Stimulated activated CD4-positive, alpha-beta T cell treated with anti-CD3 and anti-CD28 coated beads, Interleukin-4, amount 100 ng/mL, for 48 hours (primary cell): ENCODE results near the gene SLC35D1.

Source experiments
- DNase-seq, 2 donors: peaks; one replicate each; pipeline ENCODE4 v3.0.0-alpha.2; 2020; ENCODE audit warnings: low read depth in 2 of 2

Gene SLC35D1

GRCh38 chr1:67044631-67045270 lies 9.2 kb downstream of the SLC35D1 start:
- DNase-seq, result no peak

GRCh38 chr1:67043366-67043765 lies 10.6 kb downstream of the SLC35D1 start:
- DNase-seq, result no peak

GRCh38 chr1:67041841-67042503 lies 12.0 kb downstream of the SLC35D1 start:
- DNase-seq, result no peak

- DNase-seq, result no peak
These were observed 13.5 kb downstream of the SLC35D1 start for GRCh38 chr1:67040405-67040804.

GRCh38 chr1:67031859-67032247 lies 22.1 kb downstream of the SLC35D1 start:
- no peak for DNase-seq

- no peak for DNase-seq
These were observed 22.7 kb downstream of the SLC35D1 start for GRCh38 chr1:67031121-67031858.

- no peak for DNase-seq
These were observed 24.5 kb downstream of the SLC35D1 start for GRCh38 chr1:67029472-67029871.

GRCh38 chr1:67020765-67021164 lies 33.2 kb downstream of the SLC35D1 start:
- DNase-seq, result no peak

GRCh38 chr1:67020304-67020703 lies 33.6 kb downstream of the SLC35D1 start:
- DNase-seq, result no peak

- DNase-seq, result no peak
These were observed 34.3 kb downstream of the SLC35D1 start for GRCh38 chr1:67019600-67020136.

GRCh38 chr1:67019121-67019520 lies 34.8 kb downstream of the SLC35D1 start:
- DNase-seq, result no peak

- no peak for DNase-seq
These were observed 35.4 kb downstream of the SLC35D1 start for GRCh38 chr1:67018574-67018973.

- no peak for DNase-seq
These were observed 40.4 kb downstream of the SLC35D1 start for GRCh38 chr1:67013573-67013972.

GRCh38 chr1:67009792-67010191 lies 44.2 kb downstream of the SLC35D1 start:
- DNase-seq, result no peak

- no peak for DNase-seq
These were observed 48.9 kb downstream of the SLC35D1 start for GRCh38 chr1:67005068-67005467.

- DNase-seq, result no peak
These were observed 49.8 kb downstream of the SLC35D1 start for GRCh38 chr1:67004176-67004575.

- no peak for DNase-seq
These were observed 52.1 kb downstream of the SLC35D1 start for GRCh38 chr1:67001682-67002425.

- DNase-seq, result no peak
These were observed 54.1 kb downstream of the SLC35D1 start for GRCh38 chr1:66999640-67000400.

GRCh38 chr1:66998972-66999371 lies 55.0 kb downstream of the SLC35D1 start:
- no peak for DNase-seq

- DNase-seq, result peak; percentile 28 to 46
These were observed 57.8 kb downstream of the SLC35D1 start for GRCh38 chr1:66996018-66996682.

- no peak for DNase-seq
These were observed 60.9 kb downstream of the SLC35D1 start for GRCh38 chr1:66993076-66993475.
